ENCODE measurements around the gene AMMECR1.

GRCh38 chrX:110153244-110153643 lies 164.6 kb downstream of the AMMECR1 start:
- TF ChIP-seq, protein P1, sequence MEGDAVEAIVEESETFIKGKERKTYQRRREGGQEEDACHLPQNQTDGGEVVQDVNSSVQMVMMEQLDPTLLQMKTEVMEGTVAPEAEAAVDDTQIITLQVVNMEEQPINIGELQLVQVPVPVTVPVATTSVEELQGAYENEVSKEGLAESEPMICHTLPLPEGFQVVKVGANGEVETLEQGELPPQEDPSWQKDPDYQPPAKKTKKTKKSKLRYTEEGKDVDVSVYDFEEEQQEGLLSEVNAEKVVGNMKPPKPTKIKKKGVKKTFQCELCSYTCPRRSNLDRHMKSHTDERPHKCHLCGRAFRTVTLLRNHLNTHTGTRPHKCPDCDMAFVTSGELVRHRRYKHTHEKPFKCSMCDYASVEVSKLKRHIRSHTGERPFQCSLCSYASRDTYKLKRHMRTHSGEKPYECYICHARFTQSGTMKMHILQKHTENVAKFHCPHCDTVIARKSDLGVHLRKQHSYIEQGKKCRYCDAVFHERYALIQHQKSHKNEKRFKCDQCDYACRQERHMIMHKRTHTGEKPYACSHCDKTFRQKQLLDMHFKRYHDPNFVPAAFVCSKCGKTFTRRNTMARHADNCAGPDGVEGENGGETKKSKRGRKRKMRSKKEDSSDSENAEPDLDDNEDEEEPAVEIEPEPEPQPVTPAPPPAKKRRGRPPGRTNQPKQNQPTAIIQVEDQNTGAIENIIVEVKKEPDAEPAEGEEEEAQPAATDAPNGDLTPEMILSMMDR (IDR thresholded peaks at IDR 0.05), result no peak
- TF ChIP-seq POLR2AphosphoS5 (IDR thresholded peaks at IDR 0.05; ENCODE audit: low read depth, low read length), result no peak
- TF ChIP-seq SIN3A (IDR thresholded peaks at IDR 0.05; ENCODE audit: borderline replicate concordance, insufficient read depth, low read depth, low read length), result no peak

All from Panc1 (cell line).